Measurements from ENCODE around the gene GJB5.

GJB5 gene

DNA sequence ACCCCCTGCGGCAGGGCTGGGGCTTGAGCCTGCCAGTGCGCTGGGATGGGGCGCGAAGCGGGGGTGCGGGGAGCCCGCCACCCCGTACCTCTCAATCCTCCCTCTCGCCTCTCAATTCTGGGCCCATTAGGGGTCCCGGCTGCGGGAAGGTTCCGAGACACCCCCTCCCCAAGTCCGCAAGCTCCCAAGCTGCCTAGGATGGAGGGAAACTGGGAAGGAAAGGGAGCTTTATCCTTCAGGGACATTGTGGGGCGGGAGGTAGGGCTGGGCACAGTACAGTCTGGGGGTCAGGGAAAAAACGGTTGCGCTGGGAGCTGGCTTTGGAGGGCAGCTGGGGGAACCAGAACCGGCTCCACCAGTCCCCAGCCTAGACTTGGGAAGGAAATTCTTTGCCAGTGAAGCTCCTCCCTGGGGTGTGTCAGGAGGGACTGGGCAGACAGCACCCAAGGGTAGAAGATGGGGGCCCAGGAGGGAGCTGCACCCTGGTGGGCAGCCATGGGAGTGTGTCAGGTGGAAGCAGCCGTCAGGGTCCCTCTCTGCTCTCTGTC lies 27.1 kb downstream of the GJB5 start:
- TF ChIP-seq, protein P1, sequence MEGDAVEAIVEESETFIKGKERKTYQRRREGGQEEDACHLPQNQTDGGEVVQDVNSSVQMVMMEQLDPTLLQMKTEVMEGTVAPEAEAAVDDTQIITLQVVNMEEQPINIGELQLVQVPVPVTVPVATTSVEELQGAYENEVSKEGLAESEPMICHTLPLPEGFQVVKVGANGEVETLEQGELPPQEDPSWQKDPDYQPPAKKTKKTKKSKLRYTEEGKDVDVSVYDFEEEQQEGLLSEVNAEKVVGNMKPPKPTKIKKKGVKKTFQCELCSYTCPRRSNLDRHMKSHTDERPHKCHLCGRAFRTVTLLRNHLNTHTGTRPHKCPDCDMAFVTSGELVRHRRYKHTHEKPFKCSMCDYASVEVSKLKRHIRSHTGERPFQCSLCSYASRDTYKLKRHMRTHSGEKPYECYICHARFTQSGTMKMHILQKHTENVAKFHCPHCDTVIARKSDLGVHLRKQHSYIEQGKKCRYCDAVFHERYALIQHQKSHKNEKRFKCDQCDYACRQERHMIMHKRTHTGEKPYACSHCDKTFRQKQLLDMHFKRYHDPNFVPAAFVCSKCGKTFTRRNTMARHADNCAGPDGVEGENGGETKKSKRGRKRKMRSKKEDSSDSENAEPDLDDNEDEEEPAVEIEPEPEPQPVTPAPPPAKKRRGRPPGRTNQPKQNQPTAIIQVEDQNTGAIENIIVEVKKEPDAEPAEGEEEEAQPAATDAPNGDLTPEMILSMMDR (conservative IDR thresholded peaks at IDR 0.05), result 0 out of 2 replicates have a peak, but pooled peaks have one; percentile 15
- peak overlapping the region; percentile 56; the same call in 1 of the 2 replicates for H3K27ac ChIP-seq

DNA sequence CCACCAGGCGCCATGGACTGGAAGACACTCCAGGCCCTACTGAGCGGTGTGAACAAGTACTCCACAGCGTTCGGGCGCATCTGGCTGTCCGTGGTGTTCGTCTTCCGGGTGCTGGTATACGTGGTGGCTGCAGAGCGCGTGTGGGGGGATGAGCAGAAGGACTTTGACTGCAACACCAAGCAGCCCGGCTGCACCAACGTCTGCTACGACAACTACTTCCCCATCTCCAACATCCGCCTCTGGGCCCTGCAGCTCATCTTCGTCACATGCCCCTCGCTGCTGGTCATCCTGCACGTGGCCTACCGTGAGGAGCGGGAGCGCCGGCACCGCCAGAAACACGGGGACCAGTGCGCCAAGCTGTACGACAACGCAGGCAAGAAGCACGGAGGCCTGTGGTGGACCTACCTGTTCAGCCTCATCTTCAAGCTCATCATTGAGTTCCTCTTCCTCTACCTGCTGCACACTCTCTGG lies 29.9 kb downstream of the GJB5 start:
- no peak overlapping the region for H3K27ac ChIP-seq
- TF ChIP-seq, protein P1 (conservative IDR thresholded peaks at IDR 0.05), result no peak

DNA sequence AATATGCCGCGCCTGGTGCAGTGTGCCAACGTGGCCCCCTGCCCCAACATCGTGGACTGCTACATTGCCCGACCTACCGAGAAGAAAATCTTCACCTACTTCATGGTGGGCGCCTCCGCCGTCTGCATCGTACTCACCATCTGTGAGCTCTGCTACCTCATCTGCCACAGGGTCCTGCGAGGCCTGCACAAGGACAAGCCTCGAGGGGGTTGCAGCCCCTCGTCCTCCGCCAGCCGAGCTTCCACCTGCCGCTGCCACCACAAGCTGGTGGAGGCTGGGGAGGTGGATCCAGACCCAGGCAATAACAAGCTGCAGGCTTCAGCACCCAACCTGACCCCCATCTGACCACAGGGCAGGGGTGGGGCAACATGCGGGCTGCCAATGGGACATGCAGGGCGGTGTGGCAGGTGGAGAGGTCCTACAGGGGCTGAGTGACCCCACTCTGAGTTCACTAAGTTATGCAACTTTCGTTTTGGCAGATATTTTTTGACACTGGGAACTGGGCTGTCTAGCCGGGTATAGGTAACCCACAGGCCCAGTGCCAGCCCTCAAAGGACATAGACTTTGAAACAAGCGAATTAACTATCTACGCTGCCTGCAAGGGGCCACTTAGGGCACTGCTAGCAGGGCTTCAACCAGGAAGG lies 30.5 kb downstream of the GJB5 start:
- TF ChIP-seq, protein P1 (conservative IDR thresholded peaks at IDR 0.05), result no peak
- H3K27ac ChIP-seq, result no peak overlapping the region

DNA sequence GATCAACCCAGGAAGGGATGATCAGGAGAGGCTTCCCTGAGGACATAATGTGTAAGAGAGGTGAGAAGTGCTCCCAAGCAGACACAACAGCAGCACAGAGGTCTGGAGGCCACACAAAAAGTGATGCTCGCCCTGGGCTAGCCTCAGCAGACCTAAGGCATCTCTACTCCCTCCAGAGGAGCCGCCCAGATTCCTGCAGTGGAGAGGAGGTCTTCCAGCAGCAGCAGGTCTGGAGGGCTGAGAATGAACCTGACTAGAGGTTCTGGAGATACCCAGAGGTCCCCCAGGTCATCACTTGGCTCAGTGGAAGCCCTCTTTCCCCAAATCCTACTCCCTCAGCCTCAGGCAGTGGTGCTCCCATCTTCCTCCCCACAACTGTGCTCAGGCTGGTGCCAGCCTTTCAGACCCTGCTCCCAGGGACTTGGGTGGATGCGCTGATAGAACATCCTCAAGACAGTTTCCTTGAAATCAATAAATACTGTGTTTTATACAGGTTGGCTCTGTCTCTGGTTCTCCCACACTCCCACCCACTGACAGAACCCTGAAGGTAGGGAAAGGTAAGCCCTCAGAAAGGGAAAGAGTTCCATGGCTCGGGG lies 31.1 kb downstream of the GJB5 start:
- no peak overlapping the region for H3K27ac ChIP-seq
- TF ChIP-seq, protein P1 (conservative IDR thresholded peaks at IDR 0.05), result no peak

DNA sequence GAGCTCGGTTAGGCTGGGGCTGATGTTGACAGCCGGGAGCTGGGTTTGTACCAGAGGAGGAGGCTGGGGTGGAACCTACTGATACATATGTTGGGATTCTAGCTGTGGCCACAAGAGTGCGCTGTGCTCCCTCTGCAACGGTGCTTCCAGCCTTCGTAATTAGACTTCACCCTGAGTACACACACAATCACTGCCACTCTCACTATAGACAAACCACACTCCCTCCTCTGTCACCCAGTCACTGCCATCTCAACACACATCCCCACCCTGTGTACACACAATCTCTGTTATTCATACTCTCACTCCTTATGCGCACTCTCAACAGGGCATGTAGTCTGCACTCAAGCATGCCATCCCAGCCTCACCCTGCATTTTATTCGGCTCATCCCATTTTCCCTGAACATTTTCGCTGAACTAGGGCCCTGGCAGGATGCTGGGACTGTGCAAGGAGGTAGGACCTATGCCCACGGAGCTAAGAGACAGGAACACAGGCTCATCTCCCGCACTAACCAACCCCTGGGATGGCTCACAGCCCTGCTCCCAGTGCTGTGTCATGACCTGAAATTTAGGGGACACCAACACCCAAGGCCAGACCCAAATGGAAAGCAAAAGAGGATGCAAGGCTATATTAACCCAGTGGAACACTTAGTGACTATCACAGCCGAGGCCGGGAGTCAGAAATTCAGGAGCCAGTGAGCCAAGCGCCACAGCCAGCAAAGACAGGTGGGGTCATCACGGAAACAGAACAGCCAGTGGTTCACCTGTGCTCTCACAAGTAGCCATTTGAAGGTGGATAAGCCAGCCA lies 31.9 kb downstream of the GJB5 start:
- TF ChIP-seq, protein P1 (conservative IDR thresholded peaks at IDR 0.05), result peak; percentile 92

DNA sequence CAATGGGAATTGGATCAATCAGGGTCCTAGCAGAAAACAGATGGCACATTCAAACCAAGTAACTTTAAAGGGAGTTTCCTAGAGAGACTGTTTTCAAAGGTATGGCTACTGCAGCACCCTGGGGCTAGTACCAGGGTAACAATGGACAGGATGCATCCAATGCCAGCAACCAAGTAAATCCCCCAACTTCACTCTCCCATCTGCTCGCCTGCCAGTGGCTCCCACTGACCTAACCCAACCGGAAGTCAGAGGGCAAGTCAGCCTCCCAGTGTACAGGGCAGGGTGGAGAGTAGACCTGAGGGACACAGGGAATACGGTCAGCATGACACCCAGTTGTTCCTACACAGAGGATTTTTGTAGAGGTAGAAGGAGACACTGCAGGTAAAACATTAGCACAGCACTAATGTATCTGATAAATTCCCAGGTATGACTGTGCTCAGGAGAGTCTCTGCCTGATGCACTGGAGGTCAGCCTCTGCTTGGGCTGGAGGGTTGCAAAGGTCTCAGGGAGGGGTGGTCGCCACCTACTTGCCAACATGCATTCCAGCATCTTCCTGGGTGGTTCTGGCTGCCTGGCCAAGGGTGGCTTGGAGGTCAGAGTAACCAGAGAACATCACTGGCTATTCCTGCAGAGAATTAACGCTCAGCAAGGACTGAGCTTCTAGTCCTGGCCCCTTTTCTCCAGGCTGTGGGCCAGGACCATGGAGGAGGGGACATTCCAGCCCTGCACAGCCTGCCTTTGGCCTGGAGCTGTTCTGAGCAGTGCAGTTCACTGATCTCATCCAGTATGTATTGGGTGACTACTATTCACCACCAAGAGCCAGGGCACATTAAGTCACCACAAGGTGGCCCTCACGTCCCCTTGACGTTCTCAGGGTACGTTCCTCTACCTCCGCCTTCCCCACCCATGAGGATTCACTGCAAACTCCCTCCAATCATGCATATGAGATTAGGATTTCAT lies 32.9 kb downstream of the GJB5 start:
- H3K27ac ChIP-seq, result peak overlapping the region; percentile 42; the same call in 1 of the 2 replicates
- TF ChIP-seq, protein P1 (conservative IDR thresholded peaks at IDR 0.05), result peak; percentile 40; the same call in 1 of the 2 replicates

More for the DNA sequence above, 31.9 kb downstream of the GJB5 start:
- peak overlapping the region; percentile 42 for H3K27ac ChIP-seq

All from VCaP (cell line).